Keratinocyte (primary cell): ENCODE measurements around the gene TP63. TPM values are rescaled to one million over a fixed set of nuclear protein-coding genes. Genes with fewer than 3 reads are reported as not detected.

Source experiments
- DNase-seq: peaks from one replicate; pipeline ENCODE4 v3.0.0-alpha.2; 2011; ENCODE audit warnings: low read depth, missing footprints, low spot score
- FAIRE-seq: peaks from 2 replicates; lab custom pipeline; 2011; peaks lifted over from hg19 to GRCh38; lab: Jason Lieb, UNC
- H2AFZ ChIP-seq: 2 replicates; pipeline ENCODE4 v1.6.0; 2012; ENCODE audit warnings: low read length, control low read depth, inconsistent platforms; ENCODE audit not compliant: control insufficient read depth
- H3K27ac ChIP-seq: 2 replicates; pipeline ENCODE4 v1.5.1; 2011; ENCODE audit warnings: low read length; ENCODE audit not compliant: control insufficient read depth, insufficient read depth
- H3K27me3 ChIP-seq: 3 replicates; pipeline ENCODE4 v1.6.0; 2011; ENCODE audit warnings: low read length; ENCODE audit not compliant: control insufficient read depth, insufficient read depth; ENCODE audit errors: extremely low read depth
- H3K36me3 ChIP-seq, 2 experiments: 2 replicates in 1 of 2; 3 replicates in 1 of 2; pipeline ENCODE4 v1.5.1; 2011; ENCODE audit warnings: low read length in 2 of 2, mild to moderate bottlenecking in 1 of 2; ENCODE audit not compliant: control insufficient read depth in 2 of 2, insufficient read depth in 2 of 2; ENCODE audit errors: extremely low read depth in 1 of 2
- H3K4me1 ChIP-seq: 3 replicates; pipeline ENCODE4 v1.5.1; 2011; ENCODE audit warnings: low read length; ENCODE audit not compliant: control insufficient read depth, insufficient read depth; ENCODE audit errors: extremely low read depth
- H3K4me2 ChIP-seq: 3 replicates; pipeline ENCODE4 v1.6.0; 2011; ENCODE audit warnings: low read depth, low read length; ENCODE audit not compliant: control insufficient read depth, insufficient read depth; ENCODE audit errors: extremely low read depth
- H3K4me3 ChIP-seq, 3 experiments: fragments of 200-600 bp in 1 of 3; sonication (generic) in 1 of 3; 2 replicates in 2 of 3; 3 replicates in 1 of 3; pipeline ENCODE4 v1.5.1; 2011 to 2016; ENCODE audit warnings: low read length in 3 of 3, mild to moderate bottlenecking in 3 of 3, control low read depth in 2 of 3, inconsistent platforms in 1 of 3, low read depth in 1 of 3, mixed read lengths in 1 of 3, mixed run types in 1 of 3, moderate library complexity in 1 of 3; ENCODE audit not compliant: control insufficient read depth in 2 of 3, insufficient read depth in 2 of 3; ENCODE audit errors: extremely low read depth in 1 of 3
- H3K79me2 ChIP-seq: 2 replicates; pipeline ENCODE4 v1.6.0; 2012; ENCODE audit warnings: low read length; ENCODE audit not compliant: control insufficient read depth, insufficient read depth
- H3K9ac ChIP-seq: 3 replicates; pipeline ENCODE4 v1.6.0; 2011; ENCODE audit warnings: low read length; ENCODE audit not compliant: control insufficient read depth, insufficient read depth; ENCODE audit errors: extremely low read depth
- H3K9me1 ChIP-seq: 3 replicates; pipeline ENCODE4 v1.6.0; 2011; ENCODE audit warnings: low read length; ENCODE audit not compliant: control insufficient read depth, insufficient read depth; ENCODE audit errors: extremely low read depth
- H3K9me3 ChIP-seq: 2 replicates; pipeline ENCODE4 v1.5.1; 2012; ENCODE audit warnings: low read depth, low read length; ENCODE audit not compliant: control insufficient read depth
- H4K20me1 ChIP-seq: 3 replicates; pipeline ENCODE4 v1.6.0; 2011; ENCODE audit warnings: low read length; ENCODE audit not compliant: control insufficient read depth, insufficient read depth; ENCODE audit errors: extremely low read depth
- EZH2 ChIP-seq: IDR thresholded peaks from one replicate; pipeline ENCODE4 v1.6.1; 2012; ENCODE audit warnings: inconsistent platforms, mild to moderate bottlenecking, low read length, moderate library complexity
- dilution Hi-C: fragments of 300-500 bp; cut with MboI; formaldehyde crosslinking; loops from one replicate; pipeline ENCODE4 v1.7.0; 2020; ENCODE audit warnings: low sequenced_read_pairs; ENCODE audit not compliant: extremely low pct_ligation_motif_present
- polyA plus RNA-seq, 5 experiments: library from polyadenylated mRNA; depleted of rRNA in 3 of 5; stranded (reverse) in 3 of 5; stranded (forward) in 1 of 5; unstranded in 1 of 5; fragments of >200 nt; gene quantifications; 1 replicate in 1 of 5; 2 replicates in 3 of 5; 3 replicates in 1 of 5; pipeline versions ENCODE4 v1.2.1 to v1.2.3, GENCODE V29; 2011 to 2012; ENCODE audit warnings: missing spikeins in 2 of 5, low read depth in 1 of 5, low replicate concordance in 1 of 5
- TF ChIP-seq, protein P1 (sequence below), 3 experiments: IDR thresholded peaks in 1 of 3; conservative IDR thresholded peaks in 1 of 3; optimal IDR thresholded peaks in 1 of 3; 2 replicates in 2 of 3; 3 replicates in 1 of 3; pipeline versions ENCODE3 to v1.5.1; 2011; ENCODE audit warnings: low read length in 3 of 3, mild to moderate bottlenecking in 3 of 3, moderate library complexity in 2 of 3, control low read depth in 1 of 3, inconsistent platforms in 1 of 3; ENCODE audit not compliant: insufficient read depth in 2 of 3; ENCODE audit errors: extremely low read depth in 1 of 3

TP63 gene
- polyA plus RNA-seq, 1 donor (not counting 4 experiments of a cell fraction or from before 2014, with no cell fraction given) = 214 TPM

DNA sequence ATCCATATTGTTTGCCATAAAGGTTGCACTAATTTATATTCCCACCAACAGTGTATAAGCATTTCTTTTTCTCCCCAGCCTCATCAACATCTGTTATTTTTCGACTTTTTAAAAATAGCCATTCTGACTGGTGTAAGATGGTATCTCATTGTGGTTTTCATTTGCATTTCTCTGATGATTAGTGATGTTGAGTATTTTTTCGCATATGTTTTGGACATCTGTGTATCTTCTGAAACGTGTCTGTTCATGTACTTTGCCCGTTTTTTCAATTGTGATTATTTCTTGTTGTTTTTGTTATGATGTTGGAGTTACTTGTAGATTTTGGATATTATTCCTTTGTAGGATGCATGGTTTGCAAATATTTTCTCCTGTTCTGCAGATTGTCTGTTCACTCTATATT, 46.5 kb downstream of the TP63 start:
- no peak overlapping the region for H3K27ac ChIP-seq

DNA sequence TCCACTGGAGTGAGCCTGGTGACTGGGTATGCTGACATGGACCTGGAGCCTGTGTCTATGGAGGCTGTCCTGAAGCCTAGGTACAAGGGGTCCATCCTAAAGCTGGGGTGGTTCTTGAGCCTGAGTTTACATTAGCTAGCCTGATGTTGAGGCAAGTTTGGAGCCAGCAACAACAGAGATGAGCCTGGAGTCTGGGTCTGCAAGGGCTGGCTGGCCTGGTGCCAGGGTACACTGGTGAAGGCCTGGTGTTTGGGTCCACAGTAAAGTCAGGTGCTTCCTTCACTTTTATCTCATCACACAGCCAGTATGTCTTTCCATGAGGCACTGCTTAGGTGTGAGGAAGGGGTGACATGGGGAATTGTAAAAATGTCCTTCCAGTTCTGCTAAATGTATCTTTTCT, 49.5 kb downstream of the TP63 start:
- Histone ChIP-seq H3K9ac (no peak overlapping the region), H3K9me3 (no peaks in the 10 kb centered on the region), H2AFZ (no peak overlapping the region), H3K36me3 (no peaks in the 10 kb centered on the region), H3K27ac (no peak overlapping the region), H4K20me1 (no peaks in the 10 kb centered on the region), H3K27me3 (no peaks in the 10 kb centered on the region), H3K4me1 (peaks cover 4% of the 10 kb centered on the region), H3K4me3 (no peak overlapping the region), H3K79me2 (no peaks in the 10 kb centered on the region), H3K4me2 (no peak overlapping the region), H3K9me1 (no peaks in the 10 kb centered on the region)
- FAIRE-seq (no peak), DNase-seq (no peak)
- dilution Hi-C loops = no loop called here
- TF ChIP-seq EZH2 = no peak
- TF ChIP-seq, protein P1, sequence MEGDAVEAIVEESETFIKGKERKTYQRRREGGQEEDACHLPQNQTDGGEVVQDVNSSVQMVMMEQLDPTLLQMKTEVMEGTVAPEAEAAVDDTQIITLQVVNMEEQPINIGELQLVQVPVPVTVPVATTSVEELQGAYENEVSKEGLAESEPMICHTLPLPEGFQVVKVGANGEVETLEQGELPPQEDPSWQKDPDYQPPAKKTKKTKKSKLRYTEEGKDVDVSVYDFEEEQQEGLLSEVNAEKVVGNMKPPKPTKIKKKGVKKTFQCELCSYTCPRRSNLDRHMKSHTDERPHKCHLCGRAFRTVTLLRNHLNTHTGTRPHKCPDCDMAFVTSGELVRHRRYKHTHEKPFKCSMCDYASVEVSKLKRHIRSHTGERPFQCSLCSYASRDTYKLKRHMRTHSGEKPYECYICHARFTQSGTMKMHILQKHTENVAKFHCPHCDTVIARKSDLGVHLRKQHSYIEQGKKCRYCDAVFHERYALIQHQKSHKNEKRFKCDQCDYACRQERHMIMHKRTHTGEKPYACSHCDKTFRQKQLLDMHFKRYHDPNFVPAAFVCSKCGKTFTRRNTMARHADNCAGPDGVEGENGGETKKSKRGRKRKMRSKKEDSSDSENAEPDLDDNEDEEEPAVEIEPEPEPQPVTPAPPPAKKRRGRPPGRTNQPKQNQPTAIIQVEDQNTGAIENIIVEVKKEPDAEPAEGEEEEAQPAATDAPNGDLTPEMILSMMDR (optimal IDR thresholded peaks at IDR 0.05 in 1 of 3, IDR thresholded peaks at IDR 0.05 in 1 of 3, conservative IDR thresholded peaks at IDR 0.05 in 1 of 3; ENCODE audit: extremely low read depth in 1 of 3, insufficient read depth in 2 of 3, low read length in 3 of 3) = no peak

More for the DNA sequence above, 46.5 kb downstream of the TP63 start:
- no peak overlapping the region for H3K4me2 ChIP-seq
- DNase-seq = no peak
- TF ChIP-seq EZH2 = no peak
- TF ChIP-seq, protein P1 (optimal IDR thresholded peaks at IDR 0.05 in 1 of 3, IDR thresholded peaks at IDR 0.05 in 1 of 3, conservative IDR thresholded peaks at IDR 0.05 in 1 of 3; ENCODE audit: extremely low read depth in 1 of 3, insufficient read depth in 2 of 3, low read length in 3 of 3) = no peak
- no peaks in the 10 kb centered on the region for H3K9me3 ChIP-seq
- H4K20me1 ChIP-seq = no peaks in the 10 kb centered on the region
- no peaks in the 10 kb centered on the region for H3K4me1 ChIP-seq
- no peak overlapping the region for H2AFZ ChIP-seq
- no peak overlapping the region for H3K9ac ChIP-seq
- H3K79me2 ChIP-seq = no peaks in the 10 kb centered on the region
- H3K4me3 ChIP-seq = no peak overlapping the region
- no peaks in the 10 kb centered on the region for H3K27me3 ChIP-seq
- dilution Hi-C loops = no loop called here
- FAIRE-seq = peak; percentile 32
- H3K36me3 ChIP-seq = no peaks in the 10 kb centered on the region
- no peaks in the 10 kb centered on the region for H3K9me1 ChIP-seq
